HG03565 (cell line): ENCODE data around the gene ERICH2.
A peak's percentile ranks its signal among the peaks of the same experiment; 100 is the strongest.

Experiments
- ATAC-seq: cut with Tn5 transposase; IDR thresholded peaks from one replicate; pipeline ENCODE4 v1.9.1; 2021; ENCODE audit warnings: mild to moderate bottlenecking, moderate library complexity; ENCODE audit not compliant: unreplicated experiment

The ERICH2 gene

GRCh38 chr2:170762760-170763159, 7.4 kb upstream of the ERICH2 start:
- no peak for ATAC-seq

DNA sequence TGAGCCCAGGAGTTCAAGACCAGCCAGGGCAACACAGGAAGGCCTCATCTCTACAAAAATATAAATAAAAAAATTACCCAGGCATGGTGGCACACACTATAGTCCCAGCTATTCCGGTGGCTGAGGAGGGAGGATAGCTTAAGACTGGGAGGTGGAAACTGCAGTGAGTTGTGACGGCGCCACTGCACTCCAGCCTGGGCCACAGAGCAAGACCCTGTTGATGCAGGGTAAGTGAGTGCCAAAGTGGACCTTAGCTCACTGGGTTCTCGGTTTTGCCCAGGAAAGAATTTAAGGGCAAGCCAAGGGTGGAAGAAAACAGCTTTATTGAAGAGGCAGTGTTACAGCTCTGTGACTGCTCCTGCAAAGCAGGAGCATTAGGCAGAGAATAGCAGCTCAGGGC, 6.9 kb upstream of the ERICH2 start:
- ATAC-seq = no peak

- no peak for ATAC-seq
Observed at GRCh38 chr2:170764880-170765261, 5.3 kb upstream of the ERICH2 start.

DNA sequence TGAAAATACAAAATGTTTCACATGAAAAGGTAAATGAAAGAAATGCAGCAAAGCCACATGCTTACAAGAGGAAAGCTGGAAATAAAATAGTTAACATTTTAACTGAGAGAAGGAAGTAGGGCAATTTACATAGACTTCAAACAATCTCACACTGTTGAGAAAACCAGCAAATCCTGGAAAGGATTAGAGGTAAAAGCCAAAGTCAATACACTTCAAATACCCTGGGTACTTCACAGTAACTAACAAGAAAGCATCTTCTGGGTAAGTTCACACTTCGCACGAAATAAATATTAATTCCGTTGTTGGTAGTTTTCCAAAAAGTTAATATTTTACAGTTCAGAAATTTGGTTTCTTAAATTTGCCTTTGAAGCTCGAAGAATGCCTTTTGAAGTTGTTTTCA, 3.5 kb upstream of the ERICH2 start:
- no peak for ATAC-seq

GRCh38 chr2:170770606-170771420, 635 bp downstream of the ERICH2 start:
- peak; percentile 47 for ATAC-seq

- ATAC-seq = no peak
Observed at GRCh38 chr2:170771421-170771937, 1.3 kb downstream of the ERICH2 start.

- ATAC-seq = no peak
Observed at GRCh38 chr2:170772295-170772694, 2.1 kb downstream of the ERICH2 start.

DNA sequence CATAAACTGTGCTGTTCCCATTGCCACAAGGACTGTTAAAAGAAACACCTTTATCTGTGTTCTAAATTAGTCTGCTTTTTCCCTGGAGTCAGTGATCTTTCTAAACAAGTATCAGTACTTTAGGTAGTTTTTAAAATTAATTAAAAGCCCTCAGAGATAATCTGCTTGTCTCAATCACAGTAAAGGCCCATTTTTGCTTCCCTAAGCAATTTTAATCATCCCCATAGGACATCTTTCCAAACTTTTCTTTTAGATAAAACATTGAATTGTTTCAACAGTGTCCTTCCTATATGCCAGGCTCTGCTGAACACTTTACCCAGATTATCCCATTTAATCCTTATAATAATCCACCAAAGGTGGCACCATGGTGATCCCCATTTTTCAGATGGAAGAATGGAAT, 3.9 kb downstream of the ERICH2 start:
- no peak for ATAC-seq

GRCh38 chr2:170778900-170779299, 8.7 kb downstream of the ERICH2 start:
- ATAC-seq = no peak

- no peak for ATAC-seq
Observed at GRCh38 chr2:170779304-170779703, 9.1 kb downstream of the ERICH2 start.

DNA sequence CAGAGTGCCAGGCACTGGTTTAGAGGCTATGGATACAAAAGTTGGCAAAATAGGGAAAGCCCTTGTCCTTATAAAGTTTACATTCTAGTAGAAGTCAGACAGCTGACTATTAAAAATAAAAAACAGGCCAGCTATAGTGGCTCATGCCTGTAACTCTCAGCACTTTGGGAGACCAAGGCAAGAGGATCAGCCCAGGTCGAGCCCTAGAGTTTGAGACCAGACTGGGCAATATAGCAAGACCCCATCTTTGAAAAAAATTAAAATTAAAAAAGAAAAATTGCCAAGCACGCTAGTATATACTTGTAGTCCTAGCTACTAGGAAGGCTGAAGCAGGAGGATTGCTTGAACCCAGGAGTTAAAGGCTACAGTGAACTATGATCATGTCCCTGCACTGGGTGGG, 12.5 kb downstream of the ERICH2 start:
- ATAC-seq = no peak

DNA sequence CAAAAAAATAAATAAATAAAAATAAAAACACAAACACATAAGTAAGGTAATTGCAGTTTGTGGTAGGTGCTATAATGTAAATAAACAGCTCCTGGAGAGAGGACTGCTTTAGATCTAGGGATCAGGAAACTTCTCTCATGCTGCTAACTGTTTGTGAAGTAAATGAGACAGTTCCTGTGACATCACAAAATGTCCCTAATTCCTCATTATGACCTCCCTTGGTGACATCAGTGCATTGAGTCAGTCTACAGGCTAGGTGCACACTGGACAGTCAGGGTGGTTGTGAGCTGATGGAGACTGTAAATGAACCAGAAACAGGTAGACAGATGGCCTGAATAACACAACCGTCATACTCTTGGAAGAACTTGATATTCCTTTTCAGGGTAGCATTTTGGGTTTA, 13.4 kb downstream of the ERICH2 start:
- no peak for ATAC-seq

- no peak for ATAC-seq
Observed at GRCh38 chr2:170798996-170799395, 28.8 kb downstream of the ERICH2 start.

GRCh38 chr2:170806548-170806947, 36.4 kb downstream of the ERICH2 start:
- no peak for ATAC-seq

- ATAC-seq = no peak
Observed at GRCh38 chr2:170812710-170813600, 42.8 kb downstream of the ERICH2 start.

DNA sequence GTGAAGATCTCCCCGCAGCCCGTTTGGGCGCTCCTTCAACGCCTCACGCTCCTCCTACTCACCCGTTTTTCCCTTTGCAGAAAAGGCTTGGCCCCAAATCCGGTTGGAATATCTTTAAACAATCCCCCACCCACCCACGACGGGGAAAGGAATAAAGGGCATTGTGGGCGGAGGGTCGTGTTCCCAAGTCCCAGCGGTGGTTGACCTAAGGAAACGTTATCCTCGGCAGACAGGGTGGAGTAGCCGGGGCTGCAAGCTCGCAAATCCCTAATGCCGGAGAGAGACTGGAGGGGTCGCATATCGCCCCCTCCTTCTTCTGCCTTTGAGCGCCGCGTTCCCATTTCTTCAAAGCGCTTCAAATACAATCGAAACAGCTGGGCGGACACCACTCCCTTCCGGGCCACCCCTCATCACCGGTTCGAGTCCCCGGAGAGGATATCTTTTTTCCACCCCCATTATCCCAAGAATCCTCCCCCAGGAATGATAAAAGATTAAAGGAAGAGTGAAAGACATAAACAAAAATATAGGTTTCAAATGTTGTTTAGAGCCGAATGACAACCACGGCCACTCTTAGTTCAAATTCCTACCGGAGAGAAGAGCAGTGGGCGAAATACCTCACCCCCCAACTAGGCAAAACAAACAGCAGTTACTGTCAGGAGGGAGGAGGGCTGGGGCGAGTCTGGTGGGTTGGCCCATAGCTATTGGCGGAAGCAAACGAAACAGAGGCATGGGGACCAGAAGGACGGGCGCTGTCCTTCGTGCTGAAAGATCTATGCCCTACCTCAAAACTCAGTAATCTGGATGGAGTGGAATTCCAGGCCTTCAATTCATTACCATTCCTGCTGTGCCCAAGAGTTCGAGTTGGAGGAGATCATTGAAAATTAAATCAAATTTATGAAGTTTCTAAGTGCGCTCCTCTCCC, 43.7 kb downstream of the ERICH2 start:
- ATAC-seq = no peak

- ATAC-seq = no peak
Observed at GRCh38 chr2:170814533-170815230, 44.5 kb downstream of the ERICH2 start.

GRCh38 chr2:170815311-170815710, 45.1 kb downstream of the ERICH2 start:
- ATAC-seq = no peak

DNA sequence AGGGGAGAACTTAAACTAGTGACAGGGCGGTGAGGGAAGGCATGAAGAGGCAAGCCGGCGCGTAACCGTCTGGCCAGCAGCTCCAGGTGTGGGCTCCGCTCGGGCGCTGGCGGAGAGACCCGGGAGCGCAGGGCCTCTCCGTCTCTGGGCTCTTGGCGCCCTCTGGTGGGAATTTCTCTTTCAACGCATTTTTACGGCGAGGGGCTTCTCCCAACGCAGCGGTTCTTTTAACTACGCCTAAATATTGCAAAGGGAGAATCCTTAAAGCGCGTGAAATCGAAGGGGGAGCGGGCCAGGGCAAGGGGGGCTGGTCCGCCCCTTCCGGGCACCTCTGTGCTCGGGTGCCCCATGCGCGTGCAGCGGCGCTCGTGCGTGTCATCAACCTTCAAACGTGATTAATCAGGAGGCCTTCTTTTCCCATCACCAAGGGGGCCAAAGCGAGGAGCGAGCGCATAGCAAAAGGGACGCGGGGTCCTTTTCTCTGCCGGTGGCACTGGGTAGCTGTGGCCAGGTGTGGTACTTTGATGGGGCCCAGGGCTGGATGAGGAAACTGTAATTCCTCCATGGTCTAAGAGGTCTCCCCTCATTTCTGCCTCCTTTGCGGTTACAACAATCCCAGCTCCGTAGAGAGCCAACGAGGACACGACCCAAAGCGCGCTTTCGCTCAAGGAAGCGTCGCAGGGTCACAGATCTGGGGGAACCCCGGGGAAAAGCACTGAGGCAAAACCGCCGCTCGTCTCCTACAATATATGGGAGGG, 45.7 kb downstream of the ERICH2 start:
- ATAC-seq = no peak
